GM19395 (cell line): Measurements from ENCODE around the gene CD34.

Experiments used
- ATAC-seq: cut with Tn5 transposase; IDR thresholded peaks from one replicate; pipeline ENCODE4 v1.9.1; 2021; ENCODE audit warnings: mild to moderate bottlenecking, moderate library complexity; ENCODE audit not compliant: unreplicated experiment

Gene CD34

DNA sequence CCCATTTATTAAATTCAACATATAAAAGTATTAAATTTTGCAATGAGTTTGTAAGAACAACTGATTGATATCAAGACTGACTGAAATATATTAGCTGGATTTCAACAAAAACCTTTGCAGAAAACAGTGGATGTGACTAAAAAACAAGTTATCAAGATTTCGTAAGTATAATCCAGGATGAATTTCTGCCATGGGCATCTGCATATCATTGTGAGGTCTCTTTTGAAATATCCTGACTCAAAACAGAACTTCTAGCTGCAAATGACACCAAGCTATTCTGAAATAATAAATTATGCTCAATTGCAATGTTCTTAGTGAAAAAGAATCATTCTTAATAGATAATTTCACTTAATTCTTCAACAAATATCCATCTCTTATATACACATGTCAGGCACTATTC is 52.6 kb downstream of the CD34 start:
- no peak for ATAC-seq

DNA sequence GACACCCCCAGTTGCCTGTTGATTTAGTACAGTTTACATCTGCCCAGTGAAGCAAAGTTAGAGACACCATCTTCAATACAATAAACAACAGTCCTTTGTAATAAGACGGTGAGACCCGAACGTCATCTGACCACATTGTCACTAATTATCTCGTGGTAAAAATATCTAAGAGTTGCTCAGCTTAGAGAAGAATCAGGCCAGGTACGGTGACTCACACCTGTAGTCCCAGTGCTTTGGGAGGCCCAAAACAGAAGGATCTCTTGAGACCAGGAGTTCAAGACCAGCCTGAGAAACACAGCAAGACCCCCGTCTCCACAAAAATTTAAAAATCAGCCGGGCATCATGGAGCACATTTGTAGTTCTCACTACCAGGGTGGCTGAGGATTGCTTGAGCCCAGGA is 53.5 kb downstream of the CD34 start:
- ATAC-seq: no peak

DNA sequence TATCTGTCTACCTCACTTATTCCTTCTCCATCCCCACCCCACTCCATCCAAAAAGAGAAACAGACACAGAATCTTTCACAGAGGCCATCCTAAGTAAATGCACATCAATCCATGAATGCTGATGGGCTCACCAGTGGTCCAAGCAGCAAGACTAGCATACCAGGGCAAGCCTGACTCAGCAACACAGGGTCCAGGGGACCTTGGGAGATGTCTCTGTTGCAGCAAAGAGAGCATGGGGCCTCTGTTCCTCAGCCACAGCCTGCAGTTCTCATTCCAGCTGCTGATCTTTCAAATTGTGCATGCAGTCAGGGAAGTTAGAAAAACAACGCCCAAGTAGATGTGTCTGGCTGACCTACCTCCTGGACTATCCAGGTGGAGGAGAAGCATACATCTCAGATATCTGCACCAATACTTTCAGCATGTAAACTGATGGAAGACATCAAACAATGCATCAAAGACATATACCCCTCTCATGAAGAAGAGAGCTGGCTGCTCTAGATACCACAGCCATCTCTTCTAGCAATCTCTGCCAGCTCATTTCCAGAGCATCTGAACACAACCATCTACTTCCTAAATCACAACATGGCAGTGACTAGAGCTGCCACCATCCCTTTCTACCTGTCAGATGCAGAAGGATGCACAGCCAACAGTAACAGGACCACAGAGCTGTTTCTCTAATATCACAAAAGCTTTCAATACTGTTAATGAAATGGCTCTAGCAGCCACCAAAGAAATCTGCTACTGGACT is 54.5 kb downstream of the CD34 start:
- no peak for ATAC-seq

DNA sequence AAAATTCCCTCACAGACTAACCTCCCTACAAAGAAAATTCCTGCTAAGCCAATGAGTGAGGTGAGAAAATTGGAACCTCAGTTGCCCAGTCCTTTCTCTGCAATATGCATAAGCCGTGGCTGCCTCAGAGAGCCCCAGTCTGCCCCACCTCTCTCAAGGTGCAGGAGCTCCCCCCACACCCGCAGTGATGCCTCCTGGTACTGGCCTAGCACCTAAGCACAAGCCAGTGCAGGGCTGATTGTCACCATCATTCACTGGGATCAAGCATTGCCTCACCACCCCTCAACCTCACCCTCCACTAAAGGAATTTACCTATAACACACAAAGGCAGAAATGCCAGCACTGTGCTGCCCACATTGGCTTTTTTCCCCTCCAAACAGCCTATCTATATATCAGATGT is 56.9 kb downstream of the CD34 start:
- no peak for ATAC-seq

DNA sequence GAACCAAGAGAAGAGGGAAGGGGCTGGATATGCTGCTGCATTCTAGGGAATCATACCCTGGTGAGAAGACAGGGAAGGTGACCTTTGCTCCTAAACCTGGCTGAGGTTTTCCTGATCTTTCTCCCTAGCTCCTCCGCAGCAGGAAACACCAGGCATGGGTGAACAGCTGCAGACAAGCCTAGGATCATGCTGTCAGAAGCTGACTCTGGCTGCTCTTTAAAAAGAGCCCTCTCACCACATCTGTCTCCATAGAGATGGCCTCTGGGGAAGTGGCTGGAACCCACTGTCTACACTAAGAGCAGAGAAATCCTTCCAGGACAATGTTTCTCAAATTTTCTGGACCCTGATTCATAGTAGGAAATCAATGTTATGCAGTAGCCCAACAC is 57.6 kb downstream of the CD34 start:
- ATAC-seq: no peak

DNA sequence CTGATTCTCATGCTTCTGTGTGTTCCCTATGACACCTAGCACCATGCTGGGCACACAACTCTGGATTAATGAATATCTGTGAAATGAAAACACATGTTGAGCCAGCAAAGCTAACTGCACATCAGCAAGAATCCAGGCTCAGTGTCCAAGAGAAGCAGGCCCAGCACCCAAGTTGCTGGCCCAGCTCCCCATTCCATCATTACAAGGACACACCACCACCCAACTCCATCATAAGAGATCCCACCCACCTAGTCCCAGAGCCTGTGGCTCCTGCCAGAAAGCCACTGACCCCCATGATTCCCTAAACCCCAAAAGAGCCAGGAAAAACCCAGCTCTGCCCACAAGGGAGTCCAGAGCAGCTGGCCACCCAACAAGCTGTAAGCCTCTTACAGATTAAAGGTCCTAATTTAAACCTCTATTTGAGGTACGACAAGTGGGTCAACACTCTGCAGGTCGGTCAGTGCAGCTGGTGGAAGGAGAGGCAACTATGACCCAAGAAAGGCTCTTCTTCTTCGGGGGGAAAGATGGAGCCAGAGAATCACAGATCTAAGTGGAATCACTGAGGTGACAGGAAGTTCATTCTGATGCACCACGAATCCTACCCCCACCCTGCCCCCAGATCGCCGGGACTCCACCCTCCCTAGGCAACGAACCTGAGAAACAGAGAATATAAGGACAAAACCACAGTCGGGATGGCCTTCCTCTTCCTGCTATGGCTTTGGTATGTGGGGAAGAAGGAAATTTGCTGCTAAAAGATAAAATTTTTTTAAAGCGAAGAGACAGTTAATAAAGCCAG is 58.2 kb downstream of the CD34 start:
- ATAC-seq: no peak

DNA sequence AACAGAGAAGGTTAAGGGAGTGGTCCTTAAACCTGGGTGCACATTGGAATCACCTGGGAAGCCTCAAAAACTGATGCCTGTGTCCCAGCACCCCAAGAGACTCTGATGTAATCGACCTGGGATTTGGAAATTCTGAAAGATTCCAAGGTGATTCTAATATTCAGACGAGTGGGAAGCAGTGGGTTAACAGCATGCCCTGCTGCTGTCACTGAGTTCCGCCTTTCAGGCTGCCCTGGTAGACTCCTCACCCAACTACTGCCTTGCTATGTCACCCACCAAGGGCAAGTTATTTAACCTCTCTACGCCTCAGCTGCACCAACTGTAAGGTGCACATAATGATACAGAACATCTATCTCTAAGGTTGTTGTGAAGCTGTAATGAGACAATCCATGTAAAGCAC is 59.2 kb downstream of the CD34 start:
- no peak for ATAC-seq

DNA sequence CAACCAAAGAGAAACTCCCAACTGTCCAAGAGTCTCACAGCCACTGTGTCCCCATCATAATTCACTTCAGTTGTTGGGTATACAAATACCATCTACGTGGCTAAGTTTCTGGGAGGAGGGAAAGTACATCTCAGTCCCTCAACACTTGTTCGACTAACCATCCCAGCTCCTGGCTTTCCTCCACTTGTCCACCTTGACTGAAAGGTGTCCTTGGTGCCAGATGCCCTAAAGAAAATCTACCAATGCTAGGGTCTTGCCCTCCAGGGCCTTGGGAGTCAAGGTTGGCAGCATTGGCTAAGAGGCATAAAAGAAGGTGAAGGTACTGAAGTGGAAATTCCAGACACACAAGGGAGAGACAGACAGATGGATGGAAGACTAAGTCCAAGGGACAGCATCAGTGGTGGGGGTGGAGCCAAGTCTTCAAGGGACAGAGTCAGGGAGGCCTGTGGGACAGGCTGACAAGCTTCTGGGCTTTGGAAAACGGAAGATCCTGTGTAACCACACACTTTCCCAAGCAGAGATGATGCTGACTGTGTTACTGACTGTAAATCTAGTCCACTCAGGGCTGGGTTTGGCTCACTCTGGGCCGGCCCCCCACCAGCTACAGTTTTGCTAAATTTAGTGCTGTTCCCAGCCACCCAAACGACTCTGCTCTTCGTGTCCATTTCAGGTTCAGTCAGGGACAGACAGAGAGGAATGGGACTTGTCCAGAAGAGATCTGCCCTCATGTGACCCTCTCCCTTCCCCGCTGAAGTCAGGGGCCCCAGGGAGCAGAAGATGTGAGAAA is 60.1 kb downstream of the CD34 start:
- ATAC-seq: no peak

DNA sequence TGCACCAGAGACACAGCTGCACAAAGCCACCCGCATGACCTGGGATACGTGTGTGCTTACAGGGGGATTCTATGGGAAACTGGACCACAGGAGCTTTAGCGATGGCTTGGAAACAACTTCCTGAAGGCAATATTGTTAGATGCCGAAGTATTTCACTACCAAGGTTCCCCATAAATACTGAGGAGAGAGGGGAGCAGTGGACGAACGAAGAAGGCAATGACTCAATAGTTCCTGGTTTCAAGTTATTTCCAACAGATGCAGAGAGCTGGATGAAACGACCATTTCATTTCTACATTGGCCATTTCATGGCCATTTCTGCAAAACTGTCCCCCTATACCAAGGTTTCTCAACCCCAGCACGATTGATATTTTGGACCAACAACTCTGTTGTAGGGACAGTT is 61.3 kb downstream of the CD34 start:
- ATAC-seq: no peak

DNA sequence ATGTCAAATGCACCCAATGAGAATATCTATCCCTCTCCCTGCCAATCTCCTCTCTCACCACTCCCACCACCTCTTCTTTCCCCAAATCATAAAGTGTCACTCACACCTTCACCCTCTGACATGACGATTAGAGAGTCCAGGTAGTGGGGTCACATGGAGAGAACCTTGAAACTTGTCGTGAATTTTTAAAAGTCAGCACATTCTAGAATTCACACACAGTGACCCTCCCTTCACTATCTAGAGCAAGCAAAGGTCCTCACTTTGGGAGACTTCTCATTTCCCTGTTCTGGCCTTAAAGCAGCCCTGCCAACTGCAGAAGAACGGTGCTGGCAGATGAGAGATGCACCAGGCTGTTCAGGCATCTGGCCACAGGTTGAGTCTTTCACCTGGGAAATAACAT is 61.9 kb downstream of the CD34 start:
- no peak for ATAC-seq

DNA sequence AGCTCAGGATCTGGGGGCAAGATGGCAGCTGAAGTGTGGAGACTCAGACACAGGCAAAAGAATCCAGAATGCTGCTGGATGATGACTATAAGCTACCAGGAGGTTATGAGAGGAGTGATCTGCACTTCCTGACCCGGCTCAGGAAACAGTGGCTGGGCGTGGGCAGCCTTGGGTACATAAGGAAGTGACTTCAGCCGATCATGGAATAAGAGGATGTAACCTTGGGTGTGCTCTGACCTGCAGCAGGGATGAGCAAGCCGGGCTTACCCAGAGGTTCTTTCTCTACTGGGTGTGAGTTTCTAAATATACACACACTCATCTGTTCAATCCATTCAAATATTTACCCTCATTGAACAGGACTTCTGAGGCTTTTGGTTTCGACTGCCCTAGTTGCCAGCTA is 62.7 kb downstream of the CD34 start:
- peak; percentile 58 for ATAC-seq

DNA sequence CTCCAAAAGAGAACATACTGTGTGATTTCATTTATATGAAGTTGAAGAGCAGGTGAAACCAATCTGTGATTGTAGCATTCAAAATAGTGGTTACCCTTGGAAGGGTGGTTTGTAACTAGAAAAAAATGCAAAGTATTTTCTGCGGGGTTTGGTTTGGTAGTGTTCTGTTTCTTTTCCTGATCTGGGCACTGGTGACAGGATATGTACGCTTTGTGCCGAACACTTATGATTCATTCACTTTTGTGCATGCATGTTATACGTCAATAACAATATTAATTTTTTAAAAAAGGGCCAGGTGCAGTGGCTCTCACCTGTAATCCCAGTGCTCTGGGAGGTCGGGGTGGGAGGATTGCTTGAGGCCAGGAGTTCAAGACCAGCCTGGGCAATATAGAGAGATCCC is 63.8 kb downstream of the CD34 start:
- no peak for ATAC-seq

DNA sequence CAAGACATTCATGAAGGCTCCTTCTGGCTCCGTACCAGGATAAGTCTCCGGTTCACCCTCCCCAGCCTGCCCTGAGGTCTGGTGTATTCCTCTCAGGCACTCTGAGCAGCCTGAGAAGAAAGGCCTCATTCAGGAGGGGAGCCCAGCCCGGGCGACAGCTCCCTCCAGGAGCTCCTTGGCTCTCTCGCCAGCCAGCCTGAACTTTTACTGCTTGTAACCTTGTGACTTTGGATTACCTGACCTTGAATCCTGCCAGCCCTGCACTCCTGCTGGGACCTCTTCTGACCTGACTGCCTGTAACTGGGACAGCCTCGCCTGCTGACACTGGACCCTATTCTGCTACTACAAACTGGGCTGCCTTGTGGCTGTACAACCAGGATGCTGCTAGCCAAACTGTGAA is 65.8 kb downstream of the CD34 start:
- ATAC-seq: no peak

DNA sequence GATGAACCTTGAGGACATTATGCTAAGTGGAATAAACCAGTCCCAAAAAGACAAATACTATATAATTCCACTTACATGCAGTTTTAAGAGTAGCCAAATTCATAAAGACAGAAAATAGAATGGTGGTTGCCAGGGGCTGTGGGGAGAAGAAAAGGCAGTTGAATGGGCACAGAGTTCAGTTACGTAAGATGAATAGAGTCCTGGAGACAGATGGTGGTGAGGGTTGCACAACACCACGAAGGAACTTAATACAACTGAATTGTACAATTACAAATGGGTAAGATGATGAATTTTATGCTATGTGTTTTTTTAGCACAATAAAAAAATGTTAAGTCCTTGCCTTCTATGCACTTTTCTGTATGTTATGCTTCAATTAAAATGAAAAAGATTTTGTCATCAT is 66.6 kb downstream of the CD34 start:
- no peak for ATAC-seq

DNA sequence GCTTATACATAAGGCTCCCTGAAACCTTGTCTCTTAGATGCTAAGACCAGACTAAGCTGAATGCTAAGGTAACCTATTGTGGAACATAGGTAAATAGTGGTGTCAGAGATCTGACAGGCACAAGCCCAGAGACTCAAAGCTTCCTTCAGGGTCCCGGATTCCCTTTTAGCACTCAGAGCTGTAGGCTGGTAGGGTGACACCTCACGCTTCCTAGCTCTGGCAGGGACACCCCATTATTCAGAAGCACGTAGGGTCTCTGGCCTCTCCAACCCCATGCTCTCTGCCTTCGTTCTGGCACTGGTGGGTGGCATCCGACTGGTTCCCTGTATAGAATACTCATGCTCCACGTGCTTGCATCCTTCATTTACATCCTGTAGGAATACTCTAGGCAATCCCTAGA is 68.4 kb downstream of the CD34 start:
- no peak for ATAC-seq

DNA sequence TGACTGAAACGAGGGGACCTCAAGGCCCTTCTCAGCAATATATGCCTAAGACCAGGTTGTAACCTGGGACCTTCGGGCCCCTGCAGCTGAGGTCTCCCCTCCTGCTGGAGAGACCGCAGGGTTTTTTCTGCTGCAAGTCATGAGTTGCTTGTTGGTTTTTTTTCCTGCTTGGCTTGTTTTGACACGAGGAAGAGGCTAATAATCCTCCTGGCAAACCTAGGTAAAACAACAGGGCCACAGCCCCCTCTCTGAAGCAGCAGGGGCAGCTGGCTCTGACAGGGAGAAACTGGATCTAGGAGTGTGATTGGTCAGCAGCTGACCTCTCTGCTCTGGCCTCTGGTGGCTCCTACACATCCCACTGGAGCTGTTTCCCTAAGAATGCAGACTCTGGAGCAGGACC is 69.0 kb downstream of the CD34 start:
- no peak for ATAC-seq

DNA sequence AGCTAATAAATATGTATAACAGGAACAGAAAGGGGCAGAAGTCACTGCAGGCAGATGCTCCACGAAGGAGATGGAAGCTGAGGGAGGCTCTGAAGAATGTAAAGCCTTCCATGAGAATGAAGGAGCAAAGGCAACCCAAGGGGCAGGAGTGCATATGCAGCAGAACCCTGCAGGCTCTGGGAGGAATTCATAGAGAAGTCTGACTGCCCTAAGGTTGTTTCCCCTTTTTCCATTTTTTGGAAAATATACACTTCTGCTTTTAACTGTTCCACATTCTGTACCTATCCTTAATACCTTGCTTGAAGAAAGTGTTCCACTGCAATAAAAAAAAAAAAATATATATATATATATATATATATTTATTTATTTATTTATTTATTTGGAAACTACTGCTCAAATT is 69.6 kb downstream of the CD34 start:
- ATAC-seq: no peak

DNA sequence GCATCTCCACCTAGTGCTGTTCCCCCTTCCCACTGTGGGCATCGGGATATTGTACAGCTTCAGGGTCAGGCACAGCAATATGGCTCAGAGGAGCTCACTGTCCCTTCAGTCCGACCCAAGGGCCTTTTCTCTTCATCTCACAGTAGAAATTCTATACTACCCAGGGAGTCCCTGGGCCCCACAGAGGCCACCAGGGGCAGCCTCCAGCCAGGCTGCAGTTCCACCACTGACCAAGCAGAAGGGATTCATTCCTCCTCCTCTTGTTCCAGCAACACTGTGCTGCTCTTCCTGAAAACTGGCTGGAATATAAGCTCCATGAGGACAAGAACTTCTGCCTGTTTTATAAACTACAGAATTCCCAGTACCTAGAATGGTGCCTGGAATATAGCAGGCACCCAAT is 70.5 kb downstream of the CD34 start:
- no peak for ATAC-seq

DNA sequence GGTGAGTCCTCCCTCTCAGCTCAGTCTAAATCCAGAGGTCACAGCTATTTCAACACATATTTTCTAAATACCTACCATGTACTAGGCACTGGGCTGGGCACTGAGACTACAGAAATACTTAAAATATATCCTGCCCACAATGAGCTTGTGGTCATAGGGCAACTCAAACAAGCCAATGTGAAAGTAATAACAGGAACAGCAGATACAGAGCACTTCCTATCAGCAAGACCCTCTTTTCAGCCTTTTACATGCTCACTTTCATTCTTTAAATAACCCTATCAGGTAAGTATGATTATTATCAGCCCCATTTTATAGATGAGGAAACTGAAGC is 71.9 kb downstream of the CD34 start:
- no peak for ATAC-seq

DNA sequence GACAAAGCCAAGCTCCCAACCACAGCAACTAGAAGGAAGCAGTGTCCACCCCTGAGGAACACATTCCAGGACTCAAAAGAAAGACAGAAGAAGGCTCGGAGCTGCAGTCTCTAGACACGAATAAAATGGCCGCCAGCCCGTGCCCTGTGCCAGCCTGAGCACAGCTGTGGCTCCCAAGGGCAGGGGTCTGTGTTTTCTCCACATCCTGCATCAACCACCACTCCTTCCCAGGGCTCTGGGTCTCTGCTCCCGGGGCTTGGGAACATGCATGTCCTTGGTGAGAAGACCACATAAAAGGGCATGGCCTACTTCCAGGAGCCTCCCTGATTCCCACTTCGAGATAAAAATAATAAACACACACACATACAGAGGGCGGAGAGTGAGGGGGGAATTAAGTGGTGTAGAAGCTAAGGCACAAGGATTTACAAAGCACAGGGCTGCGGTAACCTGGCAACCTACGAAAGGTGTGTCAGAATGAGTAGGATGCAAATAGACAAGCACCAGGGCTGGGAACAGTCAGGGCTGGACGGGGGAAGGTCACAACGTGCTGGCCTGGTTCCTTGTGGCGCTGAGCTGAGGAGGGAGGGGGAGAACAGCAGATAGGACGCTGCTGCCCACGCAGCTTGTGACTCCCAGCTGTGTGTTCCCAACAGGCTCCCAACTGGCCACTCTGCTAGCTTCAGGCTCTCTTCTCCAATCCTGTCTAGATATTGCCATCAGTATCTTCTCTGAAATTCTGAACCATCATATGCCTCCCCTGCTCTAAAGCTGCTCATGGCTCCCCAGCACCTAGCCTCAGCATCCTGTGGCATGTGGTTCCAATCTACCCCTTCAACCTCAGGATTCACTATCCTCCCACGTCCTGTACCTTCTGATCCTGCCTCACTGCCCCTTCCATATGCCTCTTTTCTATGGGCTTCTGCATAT is 72.5 kb downstream of the CD34 start:
- no peak for ATAC-seq

DNA sequence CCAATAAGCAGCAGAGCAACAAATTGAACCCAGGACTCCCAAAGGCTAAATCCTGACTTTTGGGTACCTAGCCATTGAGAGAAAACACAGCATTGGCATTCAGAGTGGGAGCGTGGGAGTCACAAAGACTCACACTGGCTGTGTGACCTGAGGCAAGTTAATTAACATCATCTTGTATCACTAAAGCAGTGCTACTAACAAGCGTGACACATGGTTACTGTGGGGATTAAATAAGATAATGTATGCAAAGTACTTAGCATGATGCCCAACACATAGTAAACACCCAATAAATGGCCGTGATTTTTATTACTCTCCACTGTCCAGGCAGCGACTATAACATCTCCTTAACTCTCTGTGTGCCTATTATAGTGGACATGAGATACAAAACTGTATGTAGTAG is 73.3 kb downstream of the CD34 start:
- no peak for ATAC-seq
